Ramos (cell line): ENCODE data around the gene KRTAP10-1.
"Not testable (repeated sequence)": the region's sequence is repeated elsewhere in the genome, so short reads cannot be mapped to it uniquely, and the experiment has no call there.

Experiments used
- in situ Hi-C: fragments of 300-500 bp; cut with MboI; formaldehyde crosslinking; loops from one replicate; pipeline ENCODE4 v1.14.3; 2022; ENCODE audit warnings: low sequenced_read_pairs; ENCODE audit not compliant: unreplicated experiment

The KRTAP10-1 gene

GRCh38 chr21:44539991-44540666 lies at the start of gene KRTAP10-1:
Gene KRTAP10-1, minus strand, starts transcription at chr21:44540195. Its CDS starts 45 bp downstream, at chr21:44540150.
- in situ Hi-C loops, result no loop called here

- in situ Hi-C loops, result no loop called here
Measured at GRCh38 chr21:44589094-44589493, 49.1 kb upstream of the KRTAP10-1 start.

- in situ Hi-C loops, result no loop called here
Measured at GRCh38 chr21:44585892-44586291, 45.9 kb upstream of the KRTAP10-1 start.

GRCh38 chr21:44583800-44584147 lies 43.8 kb upstream of the KRTAP10-1 start:
- in situ Hi-C loops, result no loop called here

- in situ Hi-C loops, result no loop called here
Measured at GRCh38 chr21:44583089-44583799, 43.2 kb upstream of the KRTAP10-1 start.

- in situ Hi-C loops, result no loop called here
Measured at GRCh38 chr21:44582055-44582454, 42.1 kb upstream of the KRTAP10-1 start.

GRCh38 chr21:44581158-44581557 lies 41.2 kb upstream of the KRTAP10-1 start:
- in situ Hi-C loops, result no loop called here

GRCh38 chr21:44580231-44580821 lies 40.3 kb upstream of the KRTAP10-1 start, which contains the start of gene KRTAP10-5:
Gene KRTAP10-5, minus strand, starts transcription at chr21:44580604. Its CDS starts 26 bp downstream, at chr21:44580578.
- in situ Hi-C loops, result not testable (repeated sequence)

- in situ Hi-C loops, result no loop called here
Measured at GRCh38 chr21:44579833-44580144, 39.8 kb upstream of the KRTAP10-1 start.

GRCh38 chr21:44579056-44579832 lies 39.2 kb upstream of the KRTAP10-1 start:
- in situ Hi-C loops, result no loop called here

- in situ Hi-C loops, result no loop called here
Measured at GRCh38 chr21:44578371-44579055, 38.5 kb upstream of the KRTAP10-1 start.

GRCh38 chr21:44576025-44576420 lies 36.0 kb upstream of the KRTAP10-1 start:
- in situ Hi-C loops, result no loop called here

GRCh38 chr21:44575307-44576024 lies 35.5 kb upstream of the KRTAP10-1 start:
- in situ Hi-C loops, result no loop called here

- in situ Hi-C loops, result no loop called here
Measured at GRCh38 chr21:44574457-44575306, 34.7 kb upstream of the KRTAP10-1 start.

GRCh38 chr21:44573630-44574456 lies 33.8 kb upstream of the KRTAP10-1 start, which contains the start of gene KRTAP10-4:
Gene KRTAP10-4, plus strand, starts transcription at chr21:44573729. Its CDS starts 30 bp downstream, at chr21:44573759.
- in situ Hi-C loops, result not testable (repeated sequence)

- in situ Hi-C loops, result no loop called here
Measured at GRCh38 chr21:44572959-44573583, 33.1 kb upstream of the KRTAP10-1 start.
